ENCODE data around the gene PFKFB1.

GRCh38 chrX:55026840-55027239 lies 32.9 kb upstream of the PFKFB1 start:
- TF ChIP-seq CTCF (IDR thresholded peaks at IDR 0.05) = no peak
- no peak for TF ChIP-seq EZH2phosphoT487 (IDR thresholded peaks at IDR 0.05)
- TF ChIP-seq EZH2 (IDR thresholded peaks at IDR 0.05) = no peak
